DOHH2 (cell line): ENCODE results near the gene SCUBE1.

ENCODE experiments used
- H3F3A ChIP-seq: fragments of 200-600 bp; sonication (generic), shearing (Covaris generic); 2 replicates; pipeline ENCODE4 v1.6.0; 2016; ENCODE audit warnings: antibody characterized with exemption, mild to moderate bottlenecking; ENCODE audit not compliant: control insufficient read depth, insufficient read depth
- H3K27ac ChIP-seq: fragments of 200-600 bp; sonication (generic); 2 replicates; pipeline ENCODE4 v1.5.1; 2014; ENCODE audit warnings: low read depth, mild to moderate bottlenecking, low read length, moderate library complexity
- H3K27me3 ChIP-seq: fragments of 200-600 bp; sonication (generic); 2 replicates; pipeline ENCODE4 v1.6.1; 2014; ENCODE audit warnings: mild to moderate bottlenecking, low read length, mixed read lengths; ENCODE audit not compliant: control insufficient read depth
- H3K36me3 ChIP-seq: fragments of 200-600 bp; sonication (generic); 2 replicates; pipeline ENCODE4 v1.6.1; 2014; ENCODE audit warnings: mild to moderate bottlenecking, low read length, moderate library complexity, mixed read lengths; ENCODE audit not compliant: control insufficient read depth
- H3K4me1 ChIP-seq: fragments of 200-600 bp; sonication (generic); 2 replicates; pipeline ENCODE4 v1.6.1; 2014; ENCODE audit warnings: mild to moderate bottlenecking, low read length, mixed read lengths; ENCODE audit not compliant: control insufficient read depth
- H3K4me2 ChIP-seq: fragments of 200-600 bp; sonication (generic); 2 replicates; pipeline ENCODE4 v1.6.0; 2014; ENCODE audit warnings: mild to moderate bottlenecking, low read length, moderate library complexity
- H3K4me3 ChIP-seq: fragments of 200-600 bp; sonication (generic); 2 replicates; pipeline ENCODE4 v1.5.1; 2014; ENCODE audit warnings: mild to moderate bottlenecking, low read length, mixed read lengths
- H3K79me2 ChIP-seq: fragments of 200-600 bp; sonication (generic); 2 replicates; pipeline ENCODE4 v1.6.1; 2014; ENCODE audit warnings: mild to moderate bottlenecking, low read length, mixed read lengths; ENCODE audit not compliant: control insufficient read depth
- H3K9me2 ChIP-seq: fragments of 200-600 bp; sonication (generic); replicated peaks from 2 replicates; pipeline ENCODE4 v1.6.1; 2014; ENCODE audit warnings: mild to moderate bottlenecking, low read length, mixed read lengths; ENCODE audit not compliant: control insufficient read depth
- H3K9me3 ChIP-seq: fragments of 200-600 bp; sonication (generic); 2 replicates; pipeline ENCODE4 v1.6.1; 2014; ENCODE audit warnings: antibody characterized with exemption, low read length, mixed read lengths; ENCODE audit not compliant: control insufficient read depth, insufficient read depth
- H4K20me1 ChIP-seq: fragments of 200-600 bp; sonication (generic); 2 replicates; pipeline ENCODE4 v1.6.0; 2014; ENCODE audit warnings: low read depth, mild to moderate bottlenecking, antibody characterized with exemption, low read length, moderate library complexity; ENCODE audit not compliant: control insufficient read depth, insufficient read depth
- CTCF ChIP-seq: fragments of 200-600 bp; sonication (generic); IDR thresholded peaks from one replicate; pipeline ENCODE4 v1.5.1; 2014; ENCODE audit warnings: antibody characterized with exemption, mild to moderate bottlenecking, low read depth, low read length; ENCODE audit not compliant: poor library complexity, severe bottlenecking
- EZH2phosphoT487 ChIP-seq: fragments of 200-600 bp; sonication (generic); IDR thresholded peaks from 2 replicates; pipeline ENCODE4 v1.6.1; 2017; ENCODE audit warnings: borderline replicate concordance, mild to moderate bottlenecking, antibody characterized with exemption, low read length, moderate library complexity, mixed read lengths

The SCUBE1 gene

GRCh38 chr22:43185860-43186261 lies 157.3 kb downstream of the SCUBE1 start:
- Histone ChIP-seq H3K27ac (no peak overlapping the region), H3K4me2 (peak overlapping the region; percentile 67), H3K36me3 (peaks cover 43% of the 10 kb centered on the region), H3K4me3 (peak overlapping the region; percentile 95), H3K9me3 (no peaks in the 10 kb centered on the region), H3K27me3 (peaks cover 5% of the 10 kb centered on the region; the same call in 1 of the 2 replicates), H3K79me2 (peaks cover 47% of the 10 kb centered on the region), H3K9me2 (no peaks in the 10 kb centered on the region), H4K20me1 (peaks cover 6% of the 10 kb centered on the region), H3F3A (peaks cover 4% of the 10 kb centered on the region; the same call in 1 of the 2 replicates), H3K4me1 (peaks cover 16% of the 10 kb centered on the region)
- TF ChIP-seq CTCF: no peak
- TF ChIP-seq EZH2phosphoT487: no peak

- Histone ChIP-seq H4K20me1 (peaks cover 6% of the 10 kb centered on the region), H3K4me2 (no peak overlapping the region), H3K79me2 (peaks cover 47% of the 10 kb centered on the region), H3K4me3 (no peak overlapping the region), H3K9me3 (no peaks in the 10 kb centered on the region), H3K27ac (no peak overlapping the region), H3K36me3 (peaks cover 65% of the 10 kb centered on the region), H3K27me3 (no peaks in the 10 kb centered on the region), H3K4me1 (peaks cover 16% of the 10 kb centered on the region), H3F3A (peaks cover 4% of the 10 kb centered on the region; the same call in 1 of the 2 replicates), H3K9me2 (no peaks in the 10 kb centered on the region)
- no peak for TF ChIP-seq EZH2phosphoT487
- no peak for TF ChIP-seq CTCF
Observed at GRCh38 chr22:43183496-43184277, 159.5 kb downstream of the SCUBE1 start.

GRCh38 chr22:43182726-43183125 lies 160.4 kb downstream of the SCUBE1 start:
- H3K36me3 ChIP-seq: peaks cover 67% of the 10 kb centered on the region
- no peak overlapping the region for H3K27ac ChIP-seq
- no peaks in the 10 kb centered on the region; the same call in 1 of the 2 replicates for H3F3A ChIP-seq
- no peak overlapping the region for H3K4me3 ChIP-seq
- H3K4me2 ChIP-seq: no peak overlapping the region
- H3K9me3 ChIP-seq: no peaks in the 10 kb centered on the region
- no peak for TF ChIP-seq EZH2phosphoT487
- TF ChIP-seq CTCF: no peak
- peaks cover 47% of the 10 kb centered on the region for H3K79me2 ChIP-seq
- H3K27me3 ChIP-seq: no peaks in the 10 kb centered on the region
- H4K20me1 ChIP-seq: peaks cover 6% of the 10 kb centered on the region
- H3K4me1 ChIP-seq: peaks cover 11% of the 10 kb centered on the region
- H3K9me2 ChIP-seq: no peaks in the 10 kb centered on the region
